Osteoblast (primary cell): Measurements from ENCODE around the gene KIF13A. TPM values are rescaled to one million over a fixed set of nuclear protein-coding genes. Genes with fewer than 3 reads are reported as not detected.

Source experiments
- DNase-seq: peaks from one replicate; pipeline ENCODE4 v3.0.0; 2011; ENCODE audit warnings: low spot score, mixed read lengths; ENCODE audit not compliant: insufficient read length; ENCODE audit errors: missing footprints
- H2AFZ ChIP-seq: 2 replicates; pipeline ENCODE4 v1.6.0; 2011; ENCODE audit warnings: mild to moderate bottlenecking, low read length
- H3K27ac ChIP-seq: 2 replicates; pipeline ENCODE4 v1.5.1; 2011; ENCODE audit warnings: mild to moderate bottlenecking, low read depth, low read length, moderate library complexity
- H3K27me3 ChIP-seq: 2 replicates; pipeline ENCODE4 v1.6.0; 2012; ENCODE audit warnings: mild to moderate bottlenecking, control low read depth, inconsistent platforms, low read length, moderate library complexity; ENCODE audit not compliant: insufficient read depth
- H3K36me3 ChIP-seq: 2 replicates; pipeline ENCODE4 v1.5.1; 2011; ENCODE audit warnings: mild to moderate bottlenecking, low read length, control low read depth, moderate library complexity; ENCODE audit not compliant: insufficient read depth
- H3K4me1 ChIP-seq: 2 replicates; pipeline ENCODE4 v1.5.1; 2011; ENCODE audit warnings: mild to moderate bottlenecking, low read length, control low read depth, moderate library complexity; ENCODE audit not compliant: insufficient read depth
- H3K4me2 ChIP-seq: 2 replicates; pipeline ENCODE4 v1.6.0; 2011; ENCODE audit warnings: mild to moderate bottlenecking, low read length; ENCODE audit not compliant: insufficient read depth
- H3K4me3 ChIP-seq: fragments of 200-600 bp; sonication (generic); 3 replicates; pipeline ENCODE4 v1.5.1; 2012; ENCODE audit warnings: mild to moderate bottlenecking, low read length, inconsistent platforms; ENCODE audit not compliant: insufficient read depth
- H3K79me2 ChIP-seq: 2 replicates; pipeline ENCODE4 v1.6.0; 2012; ENCODE audit warnings: mild to moderate bottlenecking, low read length, control low read depth, inconsistent platforms; ENCODE audit not compliant: insufficient read depth
- H3K9me3 ChIP-seq: 2 replicates; pipeline ENCODE4 v1.5.1; 2011; ENCODE audit warnings: low read depth, low read length, control low read depth
- H4K20me1 ChIP-seq: 2 replicates; pipeline ENCODE4 v1.6.0; 2012; ENCODE audit warnings: mild to moderate bottlenecking, low read length, control low read depth; ENCODE audit not compliant: insufficient read depth
- CTCF ChIP-seq: IDR thresholded peaks from 2 replicates; pipeline ENCODE4 v1.5.1; 2011; ENCODE audit warnings: mild to moderate bottlenecking, low read depth, low read length, moderate library complexity; ENCODE audit errors: extremely low read depth
- total RNA-seq: library from RNA; depleted of rRNA; stranded (reverse); fragments of >200 nt; gene quantifications from 2 replicates; pipeline ENCODE4 v1.2.3, GENCODE V29; 2012

KIF13A gene
- total RNA-seq, result 61.5 and 90.5 TPM in 2 replicates

- no peak for TF ChIP-seq CTCF
- Histone ChIP-seq H3K79me2 (peaks cover 48% of the 10 kb centered on the region), H3K4me1 (peaks cover 20% of the 10 kb centered on the region), H3K9me3 (no peaks in the 10 kb centered on the region), H3K36me3 (peaks cover 5% of the 10 kb centered on the region), H2AFZ (peak within 1 kb of the TSS; percentile 89), H3K4me2 (peak within 1 kb of the TSS; percentile 96), H3K27ac (peak within 1 kb of the TSS; percentile 71), H3K27me3 (no peaks in the 10 kb centered on the region), H4K20me1 (peaks cover 20% of the 10 kb centered on the region), H3K4me3 (peak within 1 kb of the TSS; percentile 88)
- no peak for DNase-seq
Measured at GRCh38 chr6:17987447-17987696, at the start of gene KIF13A. Gene KIF13A, minus strand, starts transcription at chr6:17987635. Its CDS starts 172 bp downstream, at chr6:17987463.

GRCh38 chr6:18036781-18037180 is 49.3 kb upstream of the KIF13A start:
- H2AFZ ChIP-seq, result no peak overlapping the region
- H3K4me2 ChIP-seq, result no peak overlapping the region
- H3K79me2 ChIP-seq, result no peaks in the 10 kb centered on the region
- no peaks in the 10 kb centered on the region for H4K20me1 ChIP-seq
- H3K27me3 ChIP-seq, result no peaks in the 10 kb centered on the region
- no peak for TF ChIP-seq CTCF
- H3K4me1 ChIP-seq, result no peaks in the 10 kb centered on the region
- H3K27ac ChIP-seq, result no peak overlapping the region
- H3K9me3 ChIP-seq, result no peaks in the 10 kb centered on the region
- no peaks in the 10 kb centered on the region for H3K36me3 ChIP-seq
- H3K4me3 ChIP-seq, result no peak overlapping the region
- no peak for DNase-seq

GRCh38 chr6:18035330-18035854 is 48.0 kb upstream of the KIF13A start:
- H3K4me3 ChIP-seq, result no peak overlapping the region
- H3K36me3 ChIP-seq, result no peaks in the 10 kb centered on the region
- no peaks in the 10 kb centered on the region for H3K4me1 ChIP-seq
- H3K79me2 ChIP-seq, result no peaks in the 10 kb centered on the region
- no peak for DNase-seq
- H2AFZ ChIP-seq, result no peak overlapping the region
- no peak overlapping the region for H3K27ac ChIP-seq
- no peak for TF ChIP-seq CTCF
- H4K20me1 ChIP-seq, result no peaks in the 10 kb centered on the region
- H3K4me2 ChIP-seq, result no peak overlapping the region
- no peaks in the 10 kb centered on the region for H3K27me3 ChIP-seq
- no peaks in the 10 kb centered on the region for H3K9me3 ChIP-seq

- Histone ChIP-seq H3K79me2 (no peaks in the 10 kb centered on the region), H3K27ac (no peak overlapping the region), H4K20me1 (no peaks in the 10 kb centered on the region), H2AFZ (no peak overlapping the region), H3K4me2 (no peak overlapping the region), H3K4me3 (no peak overlapping the region), H3K36me3 (no peaks in the 10 kb centered on the region), H3K27me3 (no peaks in the 10 kb centered on the region), H3K4me1 (no peaks in the 10 kb centered on the region), H3K9me3 (no peaks in the 10 kb centered on the region)
- no peak for DNase-seq
- no peak for TF ChIP-seq CTCF
Measured at GRCh38 chr6:18034798-18035202, 47.4 kb upstream of the KIF13A start.
